Measurements from ENCODE around the gene ST7.

GRCh38 chr7:117248829-117249228 is 295.5 kb downstream of the ST7 start:
- TF ChIP-seq ZFP41 (CRISPR knock-in tag; IDR thresholded peaks at IDR 0.05; ENCODE audit: borderline replicate concordance) (no peak), REPIN1 (CRISPR knock-in tag; IDR thresholded peaks at IDR 0.05; ENCODE audit: borderline replicate concordance, low read depth) (no peak), FOXM1 (CRISPR knock-in tag; IDR thresholded peaks at IDR 0.05) (no peak), ZFX (CRISPR knock-in tag; IDR thresholded peaks at IDR 0.05; ENCODE audit: low read depth) (no peak), NPAS2 (CRISPR knock-in tag; IDR thresholded peaks at IDR 0.05; ENCODE audit: borderline replicate concordance) (no peak), SUZ12 (IDR thresholded peaks at IDR 0.05; ENCODE audit: low read depth, low read length) (no peak), RAD21 (CRISPR knock-in tag; IDR thresholded peaks at IDR 0.05) (no peak), ZNF674 (CRISPR knock-in tag; IDR thresholded peaks at IDR 0.05; ENCODE audit: low read depth) (no peak), CTCF (CRISPR knock-in tag; IDR thresholded peaks at IDR 0.05) (no peak), EHMT2 (IDR thresholded peaks at IDR 0.05; ENCODE audit: borderline replicate concordance, low read depth, low read length) (no peak), BCLAF1 (IDR thresholded peaks at IDR 0.05) (no peak), AFF4 (CRISPR knock-in tag; IDR thresholded peaks at IDR 0.05) (no peak), ZNF430 (CRISPR knock-in tag; IDR thresholded peaks at IDR 0.05) (no peak), POLR2A (IDR thresholded peaks at IDR 0.05; ENCODE audit: insufficient read depth in 1 of 2, low read depth in 2 of 2, low read length in 2 of 2) (no peak)
